Activated CD4-positive, alpha-beta T cell treated with anti-CD3 and anti-CD28 coated beads for 36 hours (primary cell): ENCODE data around the gene SMG6. TPM values are rescaled to one million over a fixed set of nuclear protein-coding genes. Genes with fewer than 3 reads are reported as not detected.

ENCODE experiments used
- ATAC-seq: fragments of 200-7000 bp; cut with Tn5 transposase; one replicate; pipeline ENCODE4 v1.10.0; 2021; ENCODE audit warnings: mild to moderate bottlenecking, moderate library complexity
- CTCF ChIA-PET: fragments of 350-600 bp; sonication (Branson Sonifier 250); formaldehyde crosslinking; loops from one replicate; lab custom pipeline; 2021; ENCODE audit warnings: antibody characterized with exemption; lab: Charles Lee
- POLR2A ChIA-PET: fragments of 350-600 bp; sonication (Branson Sonifier 250); formaldehyde crosslinking; loops from one replicate; lab custom pipeline; 2021; ENCODE audit warnings: antibody characterized with exemption, inconsistent platforms; lab: Charles Lee
- DNase-seq: peaks from one replicate; pipeline ENCODE4 v3.0.0-alpha.2; 2020
- H3K27ac Mint-ChIP-seq: one replicate; pipeline ENCODE4 v1.8.0; 2021; ENCODE audit warnings: mixed read lengths
- H3K27me3 Mint-ChIP-seq: one replicate; pipeline ENCODE4 v1.8.0; 2021; ENCODE audit warnings: mixed read lengths
- H3K36me3 Mint-ChIP-seq: one replicate; pipeline ENCODE4 v1.8.0; 2021; ENCODE audit warnings: low read depth, mixed read lengths
- H3K4me1 Mint-ChIP-seq: one replicate; pipeline ENCODE4 v1.8.0; 2021; ENCODE audit warnings: mixed read lengths
- H3K4me3 Mint-ChIP-seq: one replicate; pipeline ENCODE4 v1.8.0; 2021; ENCODE audit warnings: mild to moderate bottlenecking, moderate library complexity, mixed read lengths
- H3K9me3 Mint-ChIP-seq: one replicate; pipeline ENCODE4 v1.8.0; 2021; ENCODE audit warnings: low read depth, mixed read lengths
- intact Hi-C, 2 experiments: fragments of 100-400 bp; cut with DNase I in 1 of 2; cut with micrococcal nuclease in 1 of 2; formaldehyde crosslinking; loops; one replicate each; pipeline versions ENCODE4 v1.14.2 to v1.15.1; 2022 to 2024; cut with DNase I, micrococcal nuclease
- total RNA-seq, 2 experiments: library from RNA; stranded (reverse); gene quantifications; one replicate each; pipeline ENCODE4 v1.2.3, GENCODE V29; 2021

The SMG6 gene
- total RNA-seq, 2 experiments from 2014 or later, result 28.5 to 31.4 TPM

DNA sequence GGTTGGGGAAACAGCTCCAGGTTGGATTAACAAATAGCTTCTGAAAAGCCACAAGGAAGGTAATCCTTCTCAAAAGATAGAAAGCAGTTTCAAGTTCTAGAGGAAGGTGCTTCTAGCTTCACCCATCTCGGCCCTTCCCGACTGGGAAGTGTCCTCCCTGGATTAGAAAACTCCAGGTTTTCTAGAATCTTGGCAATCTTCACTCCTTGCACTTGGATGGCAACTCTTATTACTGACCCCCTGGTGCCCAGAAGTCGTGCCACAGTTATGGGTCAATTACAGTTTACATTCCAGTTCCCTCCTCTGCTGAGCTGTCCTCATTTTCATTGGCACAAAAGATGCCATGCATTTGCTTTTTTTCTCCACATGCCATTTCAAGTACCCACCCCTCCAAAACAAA is 65.6 kb downstream of the SMG6 start:
- H3K27me3 Mint-ChIP-seq, result no peaks in the 10 kb centered on the region
- H3K4me1 Mint-ChIP-seq, result peaks cover 32% of the 10 kb centered on the region
- no peaks in the 10 kb centered on the region for H3K9me3 Mint-ChIP-seq
- intact Hi-C loops, result no loop called here
- peak overlapping the region; percentile 10 for H3K27ac Mint-ChIP-seq
- peaks cover 31% of the 10 kb centered on the region for H3K36me3 Mint-ChIP-seq
- POLR2A ChIA-PET, result no interaction called here
- CTCF ChIA-PET, result interaction anchor here (0.7 to 1.3 kb wide), 5 partner anchors 9 to 294 kb away, joined by 3 read pairs; no protein-coding TSS in a partner anchor
- DNase-seq (no peak), ATAC-seq (no peak)
- no peak overlapping the region for H3K4me3 Mint-ChIP-seq

DNA sequence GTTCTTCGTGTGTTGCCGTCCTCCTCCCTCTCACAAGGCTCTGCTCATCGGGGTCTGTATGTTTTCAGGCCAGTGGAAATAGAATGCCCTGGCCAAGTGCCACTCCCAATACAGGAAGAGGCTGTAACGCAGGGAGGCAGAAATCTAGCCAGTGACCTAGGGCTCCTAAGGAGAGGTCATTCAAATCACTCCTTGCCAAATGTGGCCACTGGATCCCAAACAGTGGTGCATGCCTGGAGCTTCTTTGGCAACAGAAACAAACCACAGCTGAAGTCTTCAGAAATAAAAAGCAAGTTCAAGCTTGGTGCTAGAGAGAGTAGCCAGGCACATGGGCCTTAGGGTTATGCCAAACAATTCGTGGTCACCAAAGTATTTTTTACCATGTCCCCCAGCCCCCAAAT is 66.1 kb downstream of the SMG6 start:
- Mint-ChIP-seq H3K27ac (no peak overlapping the region), H3K4me3 (no peak overlapping the region), H3K27me3 (no peaks in the 10 kb centered on the region), H3K9me3 (no peaks in the 10 kb centered on the region), H3K36me3 (peaks cover 28% of the 10 kb centered on the region), H3K4me1 (peaks cover 32% of the 10 kb centered on the region)
- DNase-seq, result no peak
- ChIA-PET CTCF (interaction anchor here (0.7 to 1.3 kb wide), 5 partner anchors 9 to 294 kb away, joined by 3 read pairs; no protein-coding TSS in a partner anchor), POLR2A (no interaction called here)
- ATAC-seq, result no peak
- intact Hi-C loops, result no loop called here

GRCh38 chr17:2235792-2236366 is 67.7 kb downstream of the SMG6 start:
- ChIA-PET CTCF (interaction anchor here (1.0 to 1.4 kb wide), 3 partner anchors 9 to 181 kb away, joined by 3 to 9 read pairs (median 6); no protein-coding TSS in a partner anchor), POLR2A (no interaction called here)
- DNase-seq (no peak), ATAC-seq (no peak)
- intact Hi-C loops, result no loop called here
- no peaks in the 10 kb centered on the region for H3K9me3 Mint-ChIP-seq
- no peaks in the 10 kb centered on the region for H3K27me3 Mint-ChIP-seq
- H3K27ac Mint-ChIP-seq, result no peak overlapping the region
- H3K4me1 Mint-ChIP-seq, result peaks cover 31% of the 10 kb centered on the region
- peaks cover 20% of the 10 kb centered on the region for H3K36me3 Mint-ChIP-seq
- no peak overlapping the region for H3K4me3 Mint-ChIP-seq

- H3K27me3 Mint-ChIP-seq, result no peaks in the 10 kb centered on the region
- peaks cover 16% of the 10 kb centered on the region for H3K36me3 Mint-ChIP-seq
- intact Hi-C loops, result no loop called here
Measured at GRCh38 chr17:2235265-2235664, 68.3 kb downstream of the SMG6 start.

DNA sequence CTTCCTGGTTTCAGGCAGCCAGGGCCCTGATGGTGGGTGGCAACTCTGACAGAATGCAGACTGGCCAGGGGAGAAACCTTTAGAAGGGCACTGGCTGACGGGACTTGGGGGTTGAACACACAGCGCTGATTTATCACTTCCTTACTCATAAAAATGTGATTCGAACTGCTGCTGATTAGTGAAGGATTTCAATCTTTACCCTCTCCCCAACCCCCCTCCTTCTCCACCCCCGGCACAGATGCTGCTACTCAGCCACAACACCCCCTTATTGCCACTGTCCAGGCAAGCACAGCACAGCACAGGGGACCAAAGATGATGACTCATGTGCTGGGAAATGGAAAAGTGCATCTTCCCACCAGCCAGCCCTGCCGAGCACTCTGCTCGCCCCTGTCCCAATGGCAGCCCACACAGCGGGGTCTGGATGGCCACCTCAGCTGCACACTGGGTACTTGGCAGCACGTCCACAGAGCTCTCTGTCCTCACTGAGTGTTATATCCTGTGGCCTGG is 70.1 kb downstream of the SMG6 start:
- ChIA-PET POLR2A (no interaction called here), CTCF (interaction anchor here (0.8 to 1.2 kb wide), 2 partner anchors 11 to 15 kb away, joined by 3 to 5 read pairs; no protein-coding TSS in a partner anchor)
- intact Hi-C loops, result no loop called here
- Mint-ChIP-seq H3K4me3 (no peak overlapping the region), H3K36me3 (peaks cover 19% of the 10 kb centered on the region), H3K4me1 (peaks cover 14% of the 10 kb centered on the region), H3K27me3 (no peaks in the 10 kb centered on the region), H3K9me3 (no peaks in the 10 kb centered on the region), H3K27ac (no peak overlapping the region)
- no peak for DNase-seq
- no peak for ATAC-seq

More at GRCh38 chr17:2235265-2235664, 68.3 kb downstream of the SMG6 start:
- ChIA-PET POLR2A (no interaction called here), CTCF (interaction anchor here (1.4 kb wide), 2 partner anchors 9 to 11 kb away, joined by 6 to 9 read pairs; no protein-coding TSS in a partner anchor)
- DNase-seq (no peak), ATAC-seq (no peak)
- Mint-ChIP-seq H3K9me3 (no peaks in the 10 kb centered on the region), H3K27ac (no peak overlapping the region), H3K4me1 (peaks cover 26% of the 10 kb centered on the region), H3K4me3 (no peak overlapping the region)

- H3K36me3 Mint-ChIP-seq, result peaks cover 19% of the 10 kb centered on the region
- intact Hi-C loops, result no loop called here
- peaks cover 13% of the 10 kb centered on the region for H3K4me1 Mint-ChIP-seq
- H3K27ac Mint-ChIP-seq, result no peak overlapping the region
- DNase-seq, result no peak
- no peak overlapping the region for H3K4me3 Mint-ChIP-seq
- CTCF ChIA-PET, result interaction anchor here (0.8 to 1.2 kb wide), 2 partner anchors 11 to 60 kb away, joined by 3 read pairs; no protein-coding TSS in a partner anchor
- ATAC-seq, result no peak
- no peaks in the 10 kb centered on the region for H3K9me3 Mint-ChIP-seq
- no peaks in the 10 kb centered on the region for H3K27me3 Mint-ChIP-seq
- POLR2A ChIA-PET, result no interaction called here
Measured at GRCh38 chr17:2232244-2232638, 71.3 kb downstream of the SMG6 start.

DNA sequence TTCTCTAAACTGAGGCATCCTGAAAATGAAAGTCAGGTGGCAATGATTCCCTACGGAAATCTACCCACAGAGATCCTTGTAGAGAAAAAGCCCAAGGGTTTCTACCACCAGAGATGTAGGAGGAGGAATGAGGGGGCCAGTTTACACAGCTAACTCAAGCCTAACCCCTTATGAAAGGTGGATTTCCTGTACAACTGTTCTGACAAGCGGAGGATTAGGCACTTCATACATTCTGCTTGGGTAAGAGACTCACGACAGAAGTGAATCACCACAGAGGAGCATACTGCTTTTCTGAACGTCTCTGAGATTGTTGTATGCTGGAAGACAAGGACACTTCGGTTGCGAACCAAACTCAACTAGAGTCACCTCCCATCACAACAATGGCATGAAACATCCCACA is 72.7 kb downstream of the SMG6 start:
- no peaks in the 10 kb centered on the region for H3K9me3 Mint-ChIP-seq

GRCh38 chr17:2227025-2227699 is 76.4 kb downstream of the SMG6 start:
- peaks cover 30% of the 10 kb centered on the region for H3K4me1 Mint-ChIP-seq
- DNase-seq (no peak), ATAC-seq (no peak)
- ChIA-PET CTCF (interaction anchor here (1.1 to 1.6 kb wide), 3 partner anchors 17 to 53 kb away, joined by 3 to 9 read pairs (median 3); no protein-coding TSS in a partner anchor), POLR2A (no interaction called here)
- H3K27me3 Mint-ChIP-seq, result no peaks in the 10 kb centered on the region
- intact Hi-C loops, result no loop called here
- no peaks in the 10 kb centered on the region for H3K9me3 Mint-ChIP-seq
- H3K36me3 Mint-ChIP-seq, result peaks cover 17% of the 10 kb centered on the region
- H3K4me3 Mint-ChIP-seq, result no peak overlapping the region
- no peak overlapping the region for H3K27ac Mint-ChIP-seq

More for the DNA sequence above, 72.7 kb downstream of the SMG6 start:
- ATAC-seq, result peak; percentile 85
- Mint-ChIP-seq H3K4me1 (peaks cover 7% of the 10 kb centered on the region), H3K27me3 (no peaks in the 10 kb centered on the region), H3K4me3 (no peak overlapping the region), H3K27ac (peak overlapping the region; percentile 40), H3K36me3 (peaks cover 19% of the 10 kb centered on the region)
- ChIA-PET CTCF (interaction anchor here (0.6 to 3.1 kb wide), 3 partner anchors 9 to 322 kb away, joined by 3 to 18 read pairs (median 3); no protein-coding TSS in a partner anchor), POLR2A (interaction anchor here (0.8 kb wide), 1 partner anchor 583 kb away, joined by 3 read pairs; no protein-coding TSS in a partner anchor)
- intact Hi-C loops, result no loop called here
- DNase-seq, result no peak

DNA sequence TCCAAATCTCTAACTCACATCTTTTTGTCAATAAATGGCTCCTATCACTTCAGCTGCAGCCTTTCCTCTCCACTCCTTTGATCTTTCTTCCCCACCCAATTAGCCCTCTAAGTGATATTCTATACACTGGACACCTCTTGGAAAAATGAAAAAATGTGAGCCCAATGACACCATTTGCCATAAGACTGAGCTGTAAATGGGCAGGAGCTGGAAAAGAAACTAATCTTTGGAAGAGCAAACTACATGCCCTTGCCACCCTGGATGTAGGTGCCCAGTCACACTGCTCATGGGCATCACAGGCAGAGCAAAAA is 80.0 kb downstream of the SMG6 start:
- peaks cover 35% of the 10 kb centered on the region for H3K4me1 Mint-ChIP-seq
- ATAC-seq (no peak), DNase-seq (no peak)
- ChIA-PET CTCF (interaction anchor here (0.7 to 3.8 kb wide), 10 partner anchors 9 to 165 kb away, joined by 3 to 23 read pairs (median 4); no protein-coding TSS in a partner anchor), POLR2A (interaction anchor here (1.0 to 1.4 kb wide), 2 partner anchors 17 to 28 kb away, joined by 3 to 5 read pairs; no protein-coding TSS in a partner anchor)
- H3K27me3 Mint-ChIP-seq, result no peaks in the 10 kb centered on the region
- no peaks in the 10 kb centered on the region for H3K9me3 Mint-ChIP-seq
- no peak overlapping the region for H3K4me3 Mint-ChIP-seq
- H3K27ac Mint-ChIP-seq, result peak overlapping the region; percentile 57
- intact Hi-C loops, result loop anchor here in 1 of 2 experiments (2.0 kb wide), 1 partner anchor 31 kb away; no protein-coding TSS in a partner anchor
- H3K36me3 Mint-ChIP-seq, result peaks cover 14% of the 10 kb centered on the region

- H3K27ac Mint-ChIP-seq, result peak overlapping the region; percentile 57
- peaks cover 38% of the 10 kb centered on the region for H3K4me1 Mint-ChIP-seq
- DNase-seq (peak; percentile 73), ATAC-seq (peak; percentile 73)
- intact Hi-C loops, result loop anchor here in 1 of 2 experiments (2.0 kb wide), 1 partner anchor 32 kb away; no protein-coding TSS in a partner anchor
- no peaks in the 10 kb centered on the region for H3K27me3 Mint-ChIP-seq
- H3K9me3 Mint-ChIP-seq, result no peaks in the 10 kb centered on the region
- H3K4me3 Mint-ChIP-seq, result peak overlapping the region; percentile 25
- POLR2A ChIA-PET, result interaction anchor here (1.4 kb wide), 1 partner anchor 27 kb away, joined by 5 read pairs; no protein-coding TSS in a partner anchor
- CTCF ChIA-PET, result interaction anchor here (0.8 to 3.8 kb wide), 8 partner anchors 8 to 130 kb away, joined by 3 to 23 read pairs (median 4); no protein-coding TSS in a partner anchor
- H3K36me3 Mint-ChIP-seq, result peaks cover 16% of the 10 kb centered on the region
Measured at GRCh38 chr17:2222901-2223616, 80.5 kb downstream of the SMG6 start.
